ENCODE data around the gene EEF1AKMT4. TPM values are rescaled to one million over a fixed set of nuclear protein-coding genes. Genes with fewer than 3 reads are reported as not detected.
A peak's percentile ranks its signal among the peaks of the same experiment; 100 is the strongest.

The EEF1AKMT4 gene
- total RNA-seq, 1 experiment from 2014 or later: 5.4 TPM

DNA sequence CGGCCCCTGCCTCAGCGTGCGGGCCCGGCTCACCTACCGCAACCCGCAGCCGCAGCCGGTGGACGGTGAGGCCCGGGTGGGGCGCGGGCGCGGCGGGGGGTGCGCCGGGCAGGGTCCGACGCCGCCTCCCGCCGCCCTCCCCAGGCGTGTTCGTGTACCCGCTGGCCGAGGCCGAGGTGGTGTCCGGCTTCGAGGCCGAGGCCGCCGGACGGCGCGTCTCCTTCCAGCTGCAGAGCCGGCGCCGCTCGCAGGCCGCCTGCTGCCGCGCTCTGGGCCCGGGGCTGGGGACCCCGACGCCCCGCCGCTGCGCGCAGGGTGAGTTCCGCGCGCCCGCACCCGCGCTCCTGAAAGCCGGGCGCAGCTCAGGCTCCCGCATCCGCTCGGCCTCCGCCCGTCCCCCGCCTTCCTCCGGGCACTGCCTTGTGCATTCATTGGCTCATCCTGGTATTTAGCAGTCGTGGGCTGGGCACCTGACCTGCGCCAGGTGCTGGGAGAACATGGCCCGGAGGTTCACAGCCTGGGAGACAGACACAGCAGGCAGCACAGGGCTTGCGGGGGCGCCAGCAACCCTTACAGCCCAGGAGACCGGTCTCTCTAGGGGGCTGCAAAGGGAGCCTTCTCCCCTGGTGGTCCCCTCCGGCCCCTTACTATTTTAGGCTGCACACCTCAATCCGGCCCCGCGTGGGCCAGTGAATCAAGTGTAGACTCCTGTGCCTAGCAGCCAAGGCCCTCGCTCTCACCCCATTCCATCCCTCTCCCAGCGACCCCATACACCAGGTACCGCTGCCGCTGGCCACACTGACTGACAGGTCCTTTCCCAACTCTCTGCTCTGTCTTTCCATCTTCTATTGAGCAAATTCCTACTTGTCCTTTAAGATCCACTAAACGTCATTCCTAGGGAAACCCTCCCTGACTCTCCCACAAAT lies 18.6 kb upstream of the EEF1AKMT4 start:
- Histone ChIP-seq H3K27me3 (0 out of 2 replicates have a peak, but pooled peaks cover 4% of the 10 kb centered on the region), H3K9me3 (replicated peaks) (no peaks in the 10 kb centered on the region), H3K4me1 (peaks cover 17% of the 10 kb centered on the region; the same call in 1 of the 2 replicates), H3K27ac (no peak overlapping the region), H3K36me3 (no peaks in the 10 kb centered on the region), H3K4me3 (no peak overlapping the region)
- no peak for DNase-seq

DNA sequence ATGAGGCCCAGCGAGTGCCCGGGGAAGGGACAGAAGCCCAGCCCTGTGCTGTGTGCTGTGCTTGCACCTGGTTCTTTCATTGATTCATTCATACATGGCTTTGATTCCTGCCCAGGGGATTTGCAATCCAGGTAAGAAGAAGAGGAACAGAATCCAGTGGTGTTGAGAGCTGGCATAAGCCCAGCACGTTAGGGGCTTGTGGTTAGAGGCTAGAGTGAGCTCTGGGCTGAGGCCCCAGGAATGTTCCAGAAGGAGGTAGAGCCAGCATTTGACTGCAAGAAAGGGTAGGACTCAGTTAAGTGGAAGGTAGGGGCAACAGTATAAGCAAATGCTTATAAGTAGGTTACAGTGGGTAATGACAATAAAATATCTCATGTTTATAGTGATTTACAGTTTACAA lies 17.8 kb upstream of the EEF1AKMT4 start:
- no peak overlapping the region for H3K27ac ChIP-seq
- no peaks in the 10 kb centered on the region for H3K9me3 ChIP-seq (replicated peaks)
- no peak overlapping the region for H3K4me3 ChIP-seq
- H3K36me3 ChIP-seq: no peaks in the 10 kb centered on the region
- peaks cover 17% of the 10 kb centered on the region for H3K4me1 ChIP-seq
- H3K27me3 ChIP-seq: 0 out of 2 replicates have a peak, but pooled peaks cover 4% of the 10 kb centered on the region
- DNase-seq: no peak

DNA sequence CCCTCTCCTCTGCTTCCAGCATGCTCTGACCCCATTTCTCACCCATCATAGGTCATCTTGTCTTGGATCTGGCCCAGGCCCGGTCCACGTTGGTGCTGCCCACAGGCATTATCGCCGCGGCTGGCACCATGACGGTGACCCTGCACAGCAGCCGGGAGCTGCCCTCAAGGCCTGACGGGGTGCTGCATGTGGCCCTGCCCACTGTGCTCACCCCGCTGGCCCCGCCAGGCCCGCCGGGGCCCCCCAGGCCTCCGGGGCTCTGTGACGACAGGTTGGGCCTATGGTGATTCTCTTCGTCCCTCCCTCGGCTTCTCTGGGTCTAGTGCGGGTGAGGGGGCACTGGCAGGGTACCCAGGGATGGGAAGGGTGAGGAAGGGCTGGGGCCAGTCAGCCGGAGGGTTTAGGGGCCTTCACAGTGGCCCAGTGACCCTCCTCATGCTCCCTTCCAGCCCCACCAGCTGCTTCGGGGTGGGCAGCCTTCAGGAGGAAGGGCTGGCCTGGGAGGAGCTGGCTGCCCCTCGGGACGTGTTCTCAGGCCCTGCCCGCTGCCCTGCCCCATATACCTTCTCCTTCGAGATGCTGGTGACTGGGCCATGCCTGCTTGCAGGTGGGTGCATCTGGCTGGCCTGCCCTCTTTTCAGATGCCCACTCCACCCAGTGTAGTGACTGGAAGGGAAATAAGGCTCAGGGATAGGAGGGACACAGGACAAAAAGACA lies 16.2 kb upstream of the EEF1AKMT4 start:
- no peaks in the 10 kb centered on the region for H3K9me3 ChIP-seq (replicated peaks)
- no peak for DNase-seq
- 0 out of 2 replicates have a peak, but pooled peaks cover 4% of the 10 kb centered on the region for H3K27me3 ChIP-seq
- no peak overlapping the region for H3K4me3 ChIP-seq
- no peak overlapping the region for H3K27ac ChIP-seq
- H3K36me3 ChIP-seq: no peaks in the 10 kb centered on the region
- peaks cover 17% of the 10 kb centered on the region for H3K4me1 ChIP-seq

DNA sequence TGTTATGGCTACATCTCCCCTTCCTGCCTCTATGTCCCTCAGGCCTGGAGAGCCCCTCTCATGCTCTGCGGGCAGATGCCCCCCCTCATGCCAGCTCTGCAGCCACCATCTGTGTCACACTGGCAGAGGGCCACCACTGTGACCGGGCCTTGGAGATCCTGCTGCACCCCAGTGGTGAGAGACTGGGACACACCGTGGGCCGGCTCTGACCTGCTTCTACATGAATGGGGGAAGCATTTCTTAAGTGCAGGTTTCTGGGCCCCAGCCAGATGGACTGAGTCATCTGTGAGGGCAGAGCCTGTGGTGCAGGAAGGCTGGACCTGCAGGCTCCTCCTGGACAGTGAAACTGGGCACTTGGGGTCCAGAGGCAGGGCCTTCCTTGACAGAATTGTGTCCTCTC lies 15.2 kb upstream of the EEF1AKMT4 start:
- Histone ChIP-seq H3K4me3 (no peak overlapping the region), H3K27ac (peak overlapping the region; percentile 31; the same call in 1 of the 2 replicates), H3K4me1 (peaks cover 17% of the 10 kb centered on the region), H3K9me3 (replicated peaks) (no peaks in the 10 kb centered on the region), H3K27me3 (no peaks in the 10 kb centered on the region), H3K36me3 (no peaks in the 10 kb centered on the region)
- DNase-seq: peak; percentile 60

DNA sequence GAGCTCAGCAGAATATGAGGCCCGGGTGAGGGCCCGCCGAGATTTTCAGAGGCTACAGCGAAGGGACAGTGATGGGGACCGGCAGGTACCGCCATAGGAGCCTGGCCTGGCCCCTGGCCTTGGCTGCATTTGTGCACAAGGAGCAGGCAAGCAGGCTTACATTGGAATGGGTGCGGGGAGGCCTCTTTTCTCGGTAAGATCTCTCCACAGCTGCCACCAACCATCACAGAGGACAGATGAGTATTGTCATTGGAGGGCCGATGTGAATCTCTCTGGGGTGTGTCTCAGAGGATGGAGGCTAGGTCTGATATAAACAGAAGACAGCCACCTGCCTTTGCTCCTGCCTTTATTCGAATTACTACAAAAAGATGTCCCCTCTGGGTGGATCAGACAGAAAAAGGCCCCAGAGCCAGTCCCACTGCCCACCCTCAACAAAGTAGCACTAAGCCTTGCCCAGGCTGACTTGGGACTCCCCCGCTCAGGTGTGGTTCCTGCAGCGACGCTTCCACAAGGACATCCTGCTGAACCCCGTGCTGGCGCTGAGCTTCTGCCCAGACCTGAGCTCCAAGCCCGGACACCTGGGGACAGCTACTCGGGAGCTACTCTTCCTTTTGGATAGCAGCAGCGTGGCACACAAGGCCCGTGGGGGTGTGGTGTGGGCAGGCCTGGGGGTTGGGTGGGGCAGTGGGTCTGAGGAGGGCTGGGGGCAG lies 14.6 kb upstream of the EEF1AKMT4 start:
- Histone ChIP-seq H3K27me3 (no peaks in the 10 kb centered on the region), H3K9me3 (replicated peaks) (no peaks in the 10 kb centered on the region), H3K27ac (peak overlapping the region; percentile 31; the same call in 1 of the 2 replicates), H3K4me1 (peaks cover 17% of the 10 kb centered on the region), H3K36me3 (no peaks in the 10 kb centered on the region), H3K4me3 (no peak overlapping the region)
- DNase-seq: peak; percentile 74 to 80

DNA sequence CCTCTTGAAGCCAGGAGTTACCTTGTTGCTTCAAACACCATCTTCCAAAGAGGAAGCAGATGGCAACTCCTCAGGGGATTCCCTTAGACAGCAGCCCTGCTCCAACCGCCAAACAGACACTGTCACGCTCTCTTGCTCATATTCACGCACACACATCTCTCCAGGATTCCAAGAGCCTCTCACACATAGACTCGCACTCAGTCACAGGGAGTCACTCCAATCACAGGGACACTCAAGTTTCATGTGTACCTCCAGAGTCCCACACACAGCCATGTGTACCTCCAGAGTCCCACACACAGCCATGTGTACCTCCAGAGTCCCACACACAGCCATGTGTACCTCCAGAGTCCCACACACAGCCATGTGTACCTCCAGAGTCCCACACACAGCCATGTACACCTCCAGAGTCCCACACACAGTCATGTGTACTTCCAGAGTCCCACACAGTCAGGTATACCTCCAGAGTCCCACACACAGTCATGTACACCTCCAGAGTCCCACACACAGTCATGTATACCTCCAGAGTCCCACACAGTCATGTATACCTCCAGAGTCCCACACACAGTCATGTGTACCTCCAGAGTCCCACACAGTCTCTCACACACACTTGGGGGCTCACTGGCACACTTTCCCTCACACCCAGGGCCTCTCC lies 14.0 kb upstream of the EEF1AKMT4 start:
- no peaks in the 10 kb centered on the region for H3K36me3 ChIP-seq
- H3K27ac ChIP-seq: no peak overlapping the region
- H3K4me1 ChIP-seq: peaks cover 17% of the 10 kb centered on the region
- DNase-seq: peak in 1 of 2 experiments; percentile 30
- no peak overlapping the region for H3K4me3 ChIP-seq
- H3K27me3 ChIP-seq: no peaks in the 10 kb centered on the region
- no peaks in the 10 kb centered on the region for H3K9me3 ChIP-seq (replicated peaks)

DNA sequence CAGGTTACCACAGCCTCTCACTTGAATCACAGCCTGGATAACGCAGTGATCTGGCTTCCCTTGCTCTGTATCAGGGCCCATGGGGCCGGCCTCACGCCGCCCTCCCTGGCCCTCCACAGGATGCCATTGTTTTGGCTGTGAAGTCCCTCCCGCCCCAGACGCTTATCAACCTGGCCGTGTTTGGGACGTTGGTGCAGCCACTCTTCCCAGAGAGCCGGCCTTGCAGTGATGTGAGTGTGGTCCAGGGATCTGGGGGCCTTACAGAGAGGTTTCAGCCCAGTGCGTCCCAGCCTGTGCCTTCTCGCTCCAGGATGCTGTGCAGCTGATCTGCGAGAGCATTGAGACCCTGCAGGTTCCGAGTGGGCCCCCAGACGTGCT lies 13.4 kb upstream of the EEF1AKMT4 start:
- DNase-seq: no peak
- Histone ChIP-seq H3K27ac (no peak overlapping the region), H3K9me3 (replicated peaks) (no peaks in the 10 kb centered on the region), H3K4me1 (peaks cover 17% of the 10 kb centered on the region), H3K36me3 (no peaks in the 10 kb centered on the region), H3K27me3 (no peaks in the 10 kb centered on the region), H3K4me3 (no peak overlapping the region)

DNA sequence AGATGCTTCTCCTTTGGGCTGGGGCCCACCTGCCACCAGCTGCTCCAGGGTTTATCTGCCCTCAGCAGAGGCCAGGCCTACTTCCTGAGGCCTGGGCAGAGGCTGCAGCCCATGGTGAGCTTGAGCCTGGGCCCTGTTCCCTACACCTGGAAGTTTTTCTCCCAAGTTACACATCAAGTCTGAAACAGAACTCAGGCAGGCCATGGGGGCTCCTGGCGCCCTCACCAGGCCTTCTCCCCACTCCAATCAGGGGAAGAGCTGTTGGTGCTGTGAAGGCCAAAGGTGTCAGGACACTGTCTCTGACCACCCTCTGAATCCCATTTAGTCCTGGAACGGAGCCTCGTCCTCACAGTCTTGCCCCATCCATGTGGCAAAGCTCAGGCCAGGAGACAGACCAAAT lies 12.8 kb upstream of the EEF1AKMT4 start:
- Histone ChIP-seq H3K4me1 (peaks cover 17% of the 10 kb centered on the region), H3K27ac (no peak overlapping the region), H3K36me3 (no peaks in the 10 kb centered on the region), H3K9me3 (replicated peaks) (no peaks in the 10 kb centered on the region), H3K27me3 (no peaks in the 10 kb centered on the region), H3K4me3 (no peak overlapping the region)
- no peak for DNase-seq

DNA sequence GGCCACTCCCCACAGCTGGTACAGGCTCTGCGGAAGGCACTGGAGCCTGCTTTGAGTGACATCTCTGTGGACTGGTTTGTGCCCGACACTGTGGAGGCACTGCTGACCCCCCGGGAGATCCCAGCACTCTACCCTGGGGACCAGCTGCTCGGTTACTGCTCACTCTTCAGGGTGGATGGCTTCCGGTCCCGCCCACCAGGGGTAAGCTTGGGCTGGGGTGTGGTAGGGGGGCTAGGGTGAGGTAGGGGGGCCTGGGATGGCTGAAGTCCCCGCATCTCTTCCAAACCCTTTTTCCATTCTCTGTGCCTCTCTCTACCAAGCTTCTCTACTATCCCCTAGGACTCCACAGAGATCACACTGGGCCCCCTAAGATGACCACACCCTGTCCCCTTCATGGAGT lies 12.3 kb upstream of the EEF1AKMT4 start:
- no peak for DNase-seq
- no peak overlapping the region for H3K27ac ChIP-seq
- H3K4me1 ChIP-seq: peaks cover 16% of the 10 kb centered on the region
- H3K4me3 ChIP-seq: no peak overlapping the region
- H3K36me3 ChIP-seq: no peaks in the 10 kb centered on the region
- no peaks in the 10 kb centered on the region for H3K9me3 ChIP-seq (replicated peaks)
- no peaks in the 10 kb centered on the region for H3K27me3 ChIP-seq

DNA sequence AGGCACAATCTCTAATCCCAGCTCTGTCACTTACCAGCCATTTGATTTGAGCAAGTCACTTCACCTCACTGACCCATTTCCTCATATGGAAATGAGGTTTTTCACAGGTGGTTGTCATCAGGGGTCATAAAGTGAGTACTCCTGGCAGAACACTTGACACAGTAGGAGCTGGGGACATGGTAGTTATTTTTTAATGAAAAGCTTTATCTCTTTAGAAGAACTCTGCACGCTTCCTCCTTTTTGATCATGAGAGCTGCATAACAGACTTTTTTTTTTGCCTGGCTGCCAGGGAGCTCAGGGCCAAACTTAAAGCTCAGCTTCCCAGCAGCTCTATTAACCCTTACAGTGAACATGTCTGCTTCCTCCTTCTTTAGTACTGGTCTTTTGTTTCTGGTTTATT lies 11.7 kb upstream of the EEF1AKMT4 start:
- H3K36me3 ChIP-seq: no peaks in the 10 kb centered on the region
- peaks cover 13% of the 10 kb centered on the region for H3K4me1 ChIP-seq
- no peaks in the 10 kb centered on the region for H3K9me3 ChIP-seq (replicated peaks)
- DNase-seq: no peak
- no peak overlapping the region for H3K4me3 ChIP-seq
- no peak overlapping the region for H3K27ac ChIP-seq
- no peaks in the 10 kb centered on the region for H3K27me3 ChIP-seq

DNA sequence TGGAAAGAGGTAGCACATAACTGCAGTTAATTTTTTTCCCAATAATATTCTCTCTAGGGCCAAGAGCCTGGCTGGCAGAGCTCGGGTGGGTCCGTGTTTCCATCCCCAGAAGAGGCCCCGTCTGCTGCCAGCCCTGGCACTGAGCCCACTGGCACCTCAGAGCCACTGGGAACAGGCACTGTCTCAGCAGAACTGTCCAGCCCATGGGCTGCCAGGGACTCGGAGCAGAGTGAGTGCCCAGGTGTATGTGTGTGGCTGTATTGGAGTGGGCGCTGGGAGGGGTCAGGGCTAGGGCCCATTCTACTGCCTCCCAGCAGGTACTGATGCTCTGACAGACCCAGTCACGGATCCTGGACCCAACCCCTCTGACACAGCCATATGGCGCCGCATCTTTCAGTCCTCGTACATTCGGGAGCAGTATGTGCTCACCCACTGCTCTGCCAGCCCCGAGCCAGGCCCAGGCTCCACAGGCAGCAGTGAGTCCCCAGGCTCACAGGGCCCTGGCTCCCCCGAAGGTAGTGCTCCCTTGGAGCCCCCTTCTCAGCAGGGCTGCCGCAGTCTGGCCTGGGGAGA lies 11.1 kb upstream of the EEF1AKMT4 start:
- Histone ChIP-seq H3K27me3 (no peaks in the 10 kb centered on the region), H3K27ac (no peak overlapping the region), H3K4me3 (no peak overlapping the region), H3K4me1 (peaks cover 13% of the 10 kb centered on the region), H3K9me3 (replicated peaks) (no peaks in the 10 kb centered on the region), H3K36me3 (0 out of 2 replicates have a peak, but pooled peaks cover 4% of the 10 kb centered on the region)
- no peak for DNase-seq

DNA sequence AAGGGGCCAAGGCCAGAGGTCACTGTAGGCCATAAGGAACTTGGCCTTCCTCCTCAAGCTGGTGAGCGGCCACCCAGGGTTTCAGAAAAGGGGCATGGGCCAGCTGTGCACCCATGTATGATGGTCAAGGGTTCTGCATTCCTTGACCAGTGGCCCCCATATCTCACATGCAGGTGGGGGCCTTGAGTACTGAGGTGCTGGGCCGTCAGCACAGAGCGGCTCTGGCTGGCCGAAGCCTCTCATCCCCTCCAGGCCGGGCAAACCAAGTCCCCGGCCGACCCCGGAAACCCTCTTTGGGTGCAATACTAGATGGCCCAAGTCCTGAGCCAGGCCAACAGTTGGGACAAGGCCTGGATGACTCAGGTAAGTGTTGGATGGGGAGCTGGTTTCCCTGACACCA lies 10.3 kb upstream of the EEF1AKMT4 start:
- no peaks in the 10 kb centered on the region for H3K9me3 ChIP-seq (replicated peaks)
- no peak overlapping the region for H3K27ac ChIP-seq
- H3K27me3 ChIP-seq: no peaks in the 10 kb centered on the region
- 0 out of 2 replicates have a peak, but pooled peaks cover 4% of the 10 kb centered on the region for H3K36me3 ChIP-seq
- peaks cover 7% of the 10 kb centered on the region for H3K4me1 ChIP-seq
- DNase-seq: no peak
- H3K4me3 ChIP-seq: no peak overlapping the region

DNA sequence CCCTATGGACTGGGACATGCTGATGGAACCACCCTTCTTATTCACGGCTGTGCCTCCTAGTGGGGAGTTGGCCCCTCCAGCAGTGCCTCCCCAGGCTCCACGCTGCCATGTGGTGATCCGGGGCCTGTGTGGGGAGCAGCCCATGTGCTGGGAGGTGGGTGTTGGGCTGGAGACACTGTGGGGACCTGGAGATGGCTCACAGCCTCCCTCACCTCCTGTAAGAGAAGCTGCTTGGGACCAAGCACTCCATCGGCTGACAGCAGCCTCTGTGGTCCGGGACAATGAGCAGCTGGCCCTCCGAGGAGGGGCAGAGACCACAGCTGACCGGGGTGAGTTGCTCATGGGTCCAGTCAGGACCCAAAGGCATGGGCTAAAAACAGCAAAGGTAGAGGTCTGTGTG lies 9.8 kb upstream of the EEF1AKMT4 start:
- Histone ChIP-seq H3K4me3 (no peak overlapping the region), H3K4me1 (peaks cover 3% of the 10 kb centered on the region), H3K27me3 (no peaks in the 10 kb centered on the region), H3K27ac (no peak overlapping the region), H3K9me3 (replicated peaks) (no peaks in the 10 kb centered on the region), H3K36me3 (peaks cover 4% of the 10 kb centered on the region; the same call in 1 of the 2 replicates)
- no peak for DNase-seq

Data from SJCRH30 (cell line).